Measurements from ENCODE around the gene ITGA2B. TPM values are rescaled to one million over a fixed set of nuclear protein-coding genes. Genes with fewer than 3 reads are reported as not detected.
"Not testable (repeated sequence)": the region's sequence is repeated elsewhere in the genome, so short reads cannot be mapped to it uniquely, and the experiment has no call there.

ITGA2B gene
- total RNA-seq, 5 donors from 2014 or later (not counting 1 experiment from before 2014, with no cell fraction given) = 0.41 to 3.9 (median 1.1) TPM

DNA sequence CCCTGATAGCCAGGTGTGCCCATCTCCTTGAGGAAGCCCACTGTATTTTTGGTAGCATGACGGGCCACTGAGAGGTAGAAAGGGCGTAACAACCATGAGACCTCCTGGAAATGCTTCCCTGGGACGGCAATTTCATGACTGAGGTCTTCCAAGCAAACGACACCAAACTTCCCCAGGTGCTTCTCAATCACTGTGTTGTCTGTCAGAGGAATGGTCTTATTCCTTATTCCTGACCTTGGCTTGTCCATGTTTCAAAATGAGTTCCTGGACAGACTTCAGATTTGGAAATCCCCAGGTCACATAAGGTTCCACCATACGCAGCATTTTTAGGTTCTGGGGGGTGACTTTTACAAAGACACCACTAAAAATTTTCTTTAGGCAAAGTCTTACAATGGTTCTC is 24.4 kb downstream of the ITGA2B start:
- H3K9me3 Mint-ChIP-seq; ATAC-seq (replicated peaks in 1 of 4); H3K27ac Mint-ChIP-seq; H3K27ac ChIP-seq (ENCODE audit: low read length); POLR2A ChIA-PET; H3K36me3 ChIP-seq (ENCODE audit: control insufficient read depth in 2 of 2, extremely low read depth in 1 of 2, insufficient read depth in 1 of 2, low read length in 1 of 2); H3K9me3 ChIP-seq; H3K4me3 ChIP-seq (ENCODE audit: control insufficient read depth in 1 of 2, extremely low read depth in 1 of 2, low read length in 1 of 2); DNase-seq; H3K36me3 Mint-ChIP-seq; H3K4me1 Mint-ChIP-seq: not testable (repeated sequence)
- peaks cover 3 to 49% of the 10 kb centered on the region in 2 experiments for H3K27me3 ChIP-seq (replicated peaks in 1 of 2; ENCODE audit: control insufficient read depth in 2 of 2, extremely low read depth in 1 of 2, insufficient read depth in 2 of 2, low read length in 1 of 2)
- Mint-ChIP-seq H3K4me3 (peak overlapping the region in 2 of 3 donors; percentile 43 to 74), H3K27me3 (peaks cover 28 to 38% of the 10 kb centered on the region in 2 donors)
- peaks cover 0 to 13% of the 10 kb centered on the region in 2 experiments for H3K4me1 ChIP-seq (ENCODE audit: control insufficient read depth in 1 of 2, extremely low read depth in 1 of 2, insufficient read depth in 2 of 2, low read length in 2 of 2)
- CTCF ChIA-PET = interaction anchor here in 1 of 2 donors (1.1 to 1.2 kb wide), 2 partner anchors 13 to 19 kb away, joined by 3 to 6 read pairs; no protein-coding TSS in a partner anchor
- WGBS (ENCODE audit: insufficient coverage) = 73% methylated on average over 4 of the region's 5 CpGs

DNA sequence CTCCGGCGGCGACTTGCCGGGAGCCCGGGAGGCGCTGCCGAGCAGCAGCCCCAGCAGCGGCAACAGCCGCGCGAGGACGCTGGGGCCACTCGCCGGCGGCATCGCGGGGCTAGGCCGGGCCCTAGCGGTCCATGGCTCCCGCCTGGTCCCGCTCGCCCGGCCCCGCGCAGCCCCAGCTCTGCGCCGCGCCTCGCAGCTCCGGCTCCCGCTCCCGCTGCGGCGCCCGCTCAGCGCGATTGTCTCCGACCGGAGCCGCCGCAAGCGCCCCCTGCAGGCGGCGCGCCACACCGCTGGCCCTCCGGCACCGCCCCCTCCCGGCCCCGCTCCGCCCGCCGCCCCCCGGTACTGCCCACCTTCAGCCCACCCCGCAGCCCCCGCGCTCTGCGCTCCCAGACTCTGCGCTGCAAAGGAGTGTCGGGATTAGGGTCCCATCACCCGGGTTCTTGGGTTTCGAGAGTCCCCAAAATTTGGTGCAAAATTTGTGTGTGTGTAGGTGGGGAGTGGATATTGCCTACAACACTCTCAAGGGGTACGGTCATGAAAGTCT is 25.8 kb downstream of the ITGA2B start, which contains the start of gene FAM171A2:
Gene FAM171A2 (minus strand): TSS at position 241 of the 547 bp plus-strand sequence. CDS start 139 bp downstream, at position 102.
- H3K27ac Mint-ChIP-seq = no peak within 1 kb of the TSS
- ATAC-seq (replicated peaks in 1 of 4) (peak; percentile 91 to 94 (median 91)), DNase-seq (peak in 32 of 35 experiments; percentile 32 to 86 (median 60))
- Histone ChIP-seq H3K36me3 (ENCODE audit: control insufficient read depth in 2 of 2, extremely low read depth in 1 of 2, insufficient read depth in 1 of 2, low read length in 1 of 2) (no peaks in the 10 kb centered on the region), H3K4me3 (ENCODE audit: control insufficient read depth in 1 of 2, extremely low read depth in 1 of 2, low read length in 1 of 2) (peak within 1 kb of the TSS; percentile 47 to 61), H3K4me1 (ENCODE audit: control insufficient read depth in 1 of 2, extremely low read depth in 1 of 2, insufficient read depth in 2 of 2, low read length in 2 of 2) (peaks cover 0 to 13% of the 10 kb centered on the region in 2 experiments), H3K27ac (ENCODE audit: low read length) (no peak within 1 kb of the TSS), H3K9me3 (no peaks in the 10 kb centered on the region), H3K27me3 (replicated peaks in 1 of 2; ENCODE audit: control insufficient read depth in 2 of 2, extremely low read depth in 1 of 2, insufficient read depth in 2 of 2, low read length in 1 of 2) (peaks cover 3 to 49% of the 10 kb centered on the region in 2 experiments)
- ChIA-PET CTCF (interaction anchor here (0.6 to 1.3 kb wide), 6 partner anchors 7 to 154 kb away, joined by 3 to 6 read pairs (median 3); partner anchors contain the start of gene GRN (in 1 of the 2)), POLR2A (interaction anchor here (0.6 to 0.8 kb wide), 3 partner anchors 9 to 160 kb away, joined by 3 to 8 read pairs (median 3); no protein-coding TSS in a partner anchor)
- peaks cover 25 to 35% of the 10 kb centered on the region in 2 donors for H3K27me3 Mint-ChIP-seq
- peak within 1 kb of the TSS; percentile 74 to 79 (median 74) for H3K4me3 Mint-ChIP-seq
- H3K4me1 Mint-ChIP-seq = peaks cover 6 to 9% (median 7%) of the 10 kb centered on the region in 3 donors
- no peaks in the 10 kb centered on the region for H3K36me3 Mint-ChIP-seq
- H3K9me3 Mint-ChIP-seq = no peaks in the 10 kb centered on the region
- WGBS (ENCODE audit: insufficient coverage) = 0% methylated on average over 55 of the region's 63 CpGs

DNA sequence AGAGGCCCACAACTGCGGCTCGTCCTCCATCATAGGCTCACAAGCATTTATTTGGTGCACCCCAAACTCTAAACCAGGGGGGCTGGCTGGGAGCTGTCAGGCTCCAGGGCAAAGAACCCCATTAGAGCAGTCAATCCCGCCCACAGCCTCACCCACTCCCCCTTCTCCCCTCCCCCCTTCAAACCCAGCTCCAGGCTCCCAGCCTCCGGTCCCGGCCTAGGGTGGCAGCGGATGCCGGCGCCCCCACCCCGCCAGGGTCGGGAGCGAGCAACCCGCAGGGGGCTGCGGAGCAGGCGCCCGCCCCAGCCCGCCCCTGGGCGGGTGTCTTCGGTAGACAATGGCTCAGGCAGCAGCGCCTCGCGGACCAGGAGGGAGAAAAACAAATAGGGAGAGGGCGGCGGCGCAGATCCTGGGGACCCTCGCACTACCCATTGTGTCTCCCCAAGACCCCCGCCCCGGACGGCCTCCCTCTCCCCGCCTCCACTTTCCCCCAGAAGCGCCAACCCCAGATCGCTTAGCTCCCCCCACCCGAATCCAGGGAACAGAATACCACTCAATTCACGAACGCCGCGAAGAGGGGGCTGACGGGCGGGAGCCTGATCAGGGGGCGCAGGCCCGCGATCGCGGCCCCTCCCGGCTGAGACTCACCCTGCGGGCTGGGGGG is 26.4 kb downstream of the ITGA2B start:
- Mint-ChIP-seq H3K4me3 (peak overlapping the region; percentile 68 to 74 (median 69)), H3K36me3 (no peaks in the 10 kb centered on the region), H3K27me3 (peaks cover 21 to 35% of the 10 kb centered on the region in 2 donors), H3K9me3 (no peaks in the 10 kb centered on the region), H3K27ac (no peak overlapping the region), H3K4me1 (peaks cover 6 to 11% (median 7%) of the 10 kb centered on the region in 3 donors)
- no peaks in the 10 kb centered on the region for H3K36me3 ChIP-seq (ENCODE audit: control insufficient read depth in 2 of 2, extremely low read depth in 1 of 2, insufficient read depth in 1 of 2, low read length in 1 of 2)
- no peaks in the 10 kb centered on the region for H3K9me3 ChIP-seq
- H3K4me3 ChIP-seq (ENCODE audit: control insufficient read depth in 1 of 2, extremely low read depth in 1 of 2, low read length in 1 of 2) = peak overlapping the region; percentile 47 to 61
- CTCF ChIA-PET = interaction anchor here (0.6 to 1.3 kb wide), 6 partner anchors 8 to 312 kb away, joined by 3 to 6 read pairs (median 3); partner anchors contain the start of gene GRN (in 1 of the 2)
- peaks cover 0 to 13% of the 10 kb centered on the region in 2 experiments for H3K4me1 ChIP-seq (ENCODE audit: control insufficient read depth in 1 of 2, extremely low read depth in 1 of 2, insufficient read depth in 2 of 2, low read length in 2 of 2)
- DNase-seq (peak in 5 of 35 experiments; percentile 16 to 30 (median 24)), ATAC-seq (replicated peaks in 1 of 4) (peak; percentile 33 to 48 (median 42))
- POLR2A ChIA-PET = interaction anchor here (0.6 to 0.8 kb wide), 4 partner anchors 8 to 200 kb away, joined by 3 to 8 read pairs (median 3); no protein-coding TSS in a partner anchor
- H3K27ac ChIP-seq (ENCODE audit: low read length) = no peak overlapping the region
- under 1% methylated on average over 33 of the region's 45 CpGs for WGBS (ENCODE audit: insufficient coverage)
- peaks cover 3 to 49% of the 10 kb centered on the region in 2 experiments for H3K27me3 ChIP-seq (replicated peaks in 1 of 2; ENCODE audit: control insufficient read depth in 2 of 2, extremely low read depth in 1 of 2, insufficient read depth in 2 of 2, low read length in 1 of 2)

DNA sequence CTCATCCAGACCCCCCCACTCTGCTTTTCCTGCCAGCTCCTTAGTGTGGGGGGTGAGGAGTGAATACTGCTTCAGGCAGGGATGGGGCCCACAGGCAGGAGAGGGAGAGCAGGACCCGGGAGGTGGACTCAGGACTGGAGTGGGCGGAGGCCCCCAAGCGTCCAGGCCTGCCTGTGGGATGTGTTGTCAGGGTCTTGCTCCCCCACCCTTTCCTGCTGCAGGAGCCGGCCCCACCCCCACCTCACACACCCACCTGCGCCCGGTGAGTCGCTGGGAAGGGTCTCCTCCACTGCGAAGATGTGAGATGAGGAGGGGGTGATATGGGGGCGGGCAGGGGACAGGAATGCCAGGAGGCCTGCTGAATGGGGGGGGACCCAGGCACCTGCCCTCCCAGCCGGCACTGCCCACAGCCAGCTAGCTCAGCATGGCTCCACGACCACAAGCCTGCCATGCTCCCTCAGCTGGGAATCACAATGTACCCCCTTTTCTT is 26.9 kb downstream of the ITGA2B start:
- Mint-ChIP-seq H3K27me3 (peaks cover 18 to 31% of the 10 kb centered on the region in 2 donors), H3K27ac (no peak overlapping the region), H3K9me3 (no peaks in the 10 kb centered on the region), H3K4me3 (peak overlapping the region in 2 of 3 donors; percentile 50 to 74), H3K36me3 (no peaks in the 10 kb centered on the region), H3K4me1 (peaks cover 6 to 11% (median 7%) of the 10 kb centered on the region in 3 donors)
- Histone ChIP-seq H3K9me3 (no peaks in the 10 kb centered on the region), H3K27ac (ENCODE audit: low read length) (no peak overlapping the region), H3K4me3 (ENCODE audit: control insufficient read depth in 1 of 2, extremely low read depth in 1 of 2, low read length in 1 of 2) (no peak overlapping the region), H3K27me3 (replicated peaks in 1 of 2; ENCODE audit: control insufficient read depth in 2 of 2, extremely low read depth in 1 of 2, insufficient read depth in 2 of 2, low read length in 1 of 2) (peaks cover 3 to 47% of the 10 kb centered on the region in 2 experiments), H3K4me1 (ENCODE audit: control insufficient read depth in 1 of 2, extremely low read depth in 1 of 2, insufficient read depth in 2 of 2, low read length in 2 of 2) (peaks cover 0 to 13% of the 10 kb centered on the region in 2 experiments), H3K36me3 (ENCODE audit: control insufficient read depth in 2 of 2, extremely low read depth in 1 of 2, insufficient read depth in 1 of 2, low read length in 1 of 2) (no peaks in the 10 kb centered on the region)
- WGBS (ENCODE audit: insufficient coverage) = 38% methylated on average over 3 of the region's 11 CpGs
- ChIA-PET POLR2A (interaction anchor here in 1 of 2 donors (0.7 kb wide), 1 partner anchor 199 kb away, joined by 3 read pairs; no protein-coding TSS in a partner anchor), CTCF (interaction anchor here in 1 of 2 donors (1.3 kb wide), 1 partner anchor 23 kb away, joined by 6 read pairs; no protein-coding TSS in a partner anchor)
- DNase-seq (no peak), ATAC-seq (replicated peaks in 1 of 4) (no peak)

DNA sequence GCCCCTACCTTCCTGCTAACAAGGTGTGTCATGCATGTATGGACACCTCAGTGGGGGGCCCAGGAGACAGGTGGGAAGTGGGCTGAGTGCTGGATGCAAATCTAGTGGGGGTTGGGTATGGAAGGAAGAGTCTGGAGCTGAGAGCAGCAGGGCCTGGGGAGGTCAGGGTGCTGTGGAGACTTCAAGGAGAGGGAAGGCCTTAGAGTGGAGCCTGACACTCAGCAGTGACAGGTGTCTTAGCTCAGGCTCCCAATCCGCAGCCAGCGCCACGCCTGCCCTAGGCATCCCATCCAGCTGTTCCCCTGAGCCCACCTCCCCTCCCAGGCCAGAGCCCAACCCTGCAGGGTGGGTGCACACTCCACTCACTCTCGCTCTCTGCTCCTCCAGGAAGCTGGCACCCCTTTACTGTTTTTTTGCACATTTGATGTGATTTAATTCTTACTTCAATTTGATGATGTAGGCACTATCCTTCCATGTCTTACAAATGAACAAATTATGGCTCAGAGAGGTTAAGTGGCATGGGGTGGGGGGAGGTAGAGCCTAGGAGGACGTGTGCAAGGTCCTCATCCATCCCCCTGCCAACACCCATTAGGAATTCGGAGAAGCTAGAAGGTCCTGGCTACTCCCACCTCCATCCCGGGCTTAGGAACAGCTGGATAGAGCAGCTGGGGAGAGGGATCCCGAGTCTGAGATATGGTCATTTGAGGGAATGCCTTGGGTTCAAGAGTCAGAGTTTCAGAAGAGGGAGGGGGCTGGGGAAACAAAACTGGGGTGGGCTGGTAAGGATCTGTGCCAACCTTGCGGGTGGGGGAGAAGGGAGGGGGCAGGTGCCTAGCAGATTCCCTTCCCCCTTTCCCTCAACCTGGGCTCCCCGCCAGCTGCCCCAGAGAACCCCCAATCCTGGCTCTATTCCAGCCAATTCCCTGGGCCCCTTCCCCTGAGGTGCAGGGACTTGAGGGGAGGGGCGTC is 27.9 kb downstream of the ITGA2B start:
- peaks cover 12 to 23% of the 10 kb centered on the region in 2 donors for H3K27me3 Mint-ChIP-seq
- ChIA-PET POLR2A (no interaction called here), CTCF (interaction anchor here in 1 of 2 donors (0.6 kb wide), 2 partner anchors 28 to 244 kb away, joined by 3 to 6 read pairs; partner anchors contain the start of gene ITGA2B)
- peaks cover 6 to 11% (median 7%) of the 10 kb centered on the region in 3 donors for H3K4me1 Mint-ChIP-seq
- no peak overlapping the region for H3K4me3 ChIP-seq (ENCODE audit: control insufficient read depth in 1 of 2, extremely low read depth in 1 of 2, low read length in 1 of 2)
- H3K36me3 Mint-ChIP-seq = no peaks in the 10 kb centered on the region
- DNase-seq = no peak
- no peak overlapping the region for H3K27ac Mint-ChIP-seq
- no peaks in the 10 kb centered on the region for H3K9me3 ChIP-seq
- ATAC-seq (replicated peaks in 1 of 4) = no peak
- 95% methylated on average over 3 of the region's 11 CpGs for WGBS (ENCODE audit: insufficient coverage)
- peaks cover 3 to 43% of the 10 kb centered on the region in 2 experiments for H3K27me3 ChIP-seq (replicated peaks in 1 of 2; ENCODE audit: control insufficient read depth in 2 of 2, extremely low read depth in 1 of 2, insufficient read depth in 2 of 2, low read length in 1 of 2)
- no peaks in the 10 kb centered on the region for H3K9me3 Mint-ChIP-seq
- no peak overlapping the region for H3K4me3 Mint-ChIP-seq
- no peak overlapping the region for H3K27ac ChIP-seq (ENCODE audit: low read length)
- H3K36me3 ChIP-seq (ENCODE audit: control insufficient read depth in 2 of 2, extremely low read depth in 1 of 2, insufficient read depth in 1 of 2, low read length in 1 of 2) = no peaks in the 10 kb centered on the region
- peaks cover 0 to 13% of the 10 kb centered on the region in 2 experiments for H3K4me1 ChIP-seq (ENCODE audit: control insufficient read depth in 1 of 2, extremely low read depth in 1 of 2, insufficient read depth in 2 of 2, low read length in 2 of 2)

Measured in T-cell (primary cell).